Measurements from ENCODE around the gene MRPS12.
A peak's percentile ranks its signal among the peaks of the same experiment; 100 is the strongest.
"Not testable (repeated sequence)": the region's sequence is repeated elsewhere in the genome, so short reads cannot be mapped to it uniquely, and the experiment has no call there.

Gene MRPS12

DNA sequence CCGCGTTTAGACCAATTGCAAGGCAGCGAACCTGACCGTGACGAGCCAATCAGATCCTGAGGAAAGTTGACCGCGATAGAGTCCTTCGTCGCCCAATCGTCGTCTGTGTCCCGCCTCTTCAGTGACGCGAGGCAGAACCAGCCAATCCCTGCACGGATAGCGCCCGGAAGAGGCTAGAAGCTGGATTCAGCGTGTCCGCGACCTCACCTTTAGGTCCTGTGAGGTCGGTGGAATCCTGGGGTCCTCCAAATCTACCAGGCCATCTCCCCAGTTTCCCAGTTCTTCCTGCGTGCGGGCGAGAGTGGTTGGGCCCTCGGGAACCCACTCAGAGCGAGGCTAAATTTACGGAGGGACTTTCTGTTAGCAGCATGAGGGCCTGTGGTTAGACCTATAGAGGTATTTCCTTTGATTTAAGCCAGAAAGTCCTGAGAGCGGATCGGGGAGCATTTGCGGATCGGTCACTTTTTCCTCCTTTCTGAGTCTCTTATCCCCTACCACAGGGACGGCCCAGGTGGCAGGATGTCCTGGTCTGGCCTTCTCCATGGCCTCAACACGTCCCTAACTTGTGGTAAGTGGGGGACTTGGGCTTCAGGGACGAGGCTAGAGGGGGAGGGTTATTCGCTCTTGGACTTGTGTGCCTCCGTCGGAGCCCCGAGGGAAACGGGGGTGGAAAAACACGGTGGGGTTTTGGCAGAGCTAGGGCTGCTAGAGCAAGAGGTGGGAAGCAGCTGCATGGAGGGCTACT, at the start of gene MRPS12:
Gene MRPS12, plus strand, starts transcription at position 169 of the 745 bp plus-strand sequence. Its CDS starts 351 bp downstream, at position 520.
- DNase-seq, result peak; percentile 96

DNA sequence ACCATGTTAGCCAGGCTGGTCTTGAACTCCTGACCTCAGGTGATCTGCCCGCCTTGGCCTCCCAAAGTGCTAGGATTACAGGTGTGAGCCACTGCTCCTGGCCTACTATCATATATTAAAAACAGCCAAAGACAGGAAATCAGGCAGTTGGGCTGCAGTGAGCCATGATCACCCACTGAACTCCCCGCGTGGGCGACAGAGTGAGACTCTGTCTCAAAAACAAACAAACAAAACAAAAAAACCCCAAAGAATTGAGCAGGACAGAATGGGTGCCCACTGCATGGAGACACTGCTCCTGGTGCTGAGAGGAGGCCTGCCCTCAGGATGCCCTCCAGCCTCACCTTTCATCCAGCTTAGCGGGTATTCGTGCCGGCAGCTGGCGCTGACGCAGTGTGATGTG, 47.5 kb upstream of the MRPS12 start:
- DNase-seq, result no peak

DNA sequence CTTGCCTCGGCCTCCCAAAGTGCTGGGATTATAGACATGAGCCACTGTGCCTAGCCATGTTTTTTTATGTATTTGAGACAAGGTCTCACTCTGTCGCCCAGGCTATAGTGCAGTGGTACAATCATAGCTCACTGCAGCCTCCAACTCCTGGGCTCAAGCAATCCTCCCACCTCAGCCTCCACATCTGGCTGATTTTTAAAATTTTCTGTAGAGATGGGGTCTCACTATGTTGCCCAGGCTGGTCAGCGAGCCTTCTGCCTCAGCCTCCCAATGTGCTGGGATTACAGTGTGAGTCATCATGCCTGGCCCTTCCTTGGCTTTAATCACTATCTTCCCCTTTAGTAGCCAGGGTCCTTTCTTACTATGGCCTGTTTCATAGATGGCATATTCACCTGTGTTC, 46.1 kb upstream of the MRPS12 start:
- not testable (repeated sequence) for DNase-seq

DNA sequence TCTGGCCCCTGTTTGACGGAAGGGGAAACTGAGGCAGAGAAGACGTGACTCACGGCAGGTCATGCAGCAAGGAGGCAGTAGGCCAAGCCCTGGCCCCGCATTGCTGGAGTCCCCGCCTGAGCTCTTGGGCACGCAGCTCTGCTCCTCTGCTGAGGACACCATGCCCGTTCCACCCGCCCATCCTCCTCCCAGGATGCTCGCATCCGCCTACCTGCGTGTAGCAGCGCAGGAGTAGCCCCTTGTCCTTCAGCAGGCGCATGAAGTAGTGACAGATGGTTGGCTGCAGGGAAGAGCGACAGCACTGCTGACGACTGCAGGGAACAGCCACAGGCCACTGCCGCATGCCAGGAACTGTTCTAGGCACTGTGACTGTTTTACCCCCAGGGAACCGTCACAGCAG, 41.9 kb upstream of the MRPS12 start:
- DNase-seq, result no peak

DNA sequence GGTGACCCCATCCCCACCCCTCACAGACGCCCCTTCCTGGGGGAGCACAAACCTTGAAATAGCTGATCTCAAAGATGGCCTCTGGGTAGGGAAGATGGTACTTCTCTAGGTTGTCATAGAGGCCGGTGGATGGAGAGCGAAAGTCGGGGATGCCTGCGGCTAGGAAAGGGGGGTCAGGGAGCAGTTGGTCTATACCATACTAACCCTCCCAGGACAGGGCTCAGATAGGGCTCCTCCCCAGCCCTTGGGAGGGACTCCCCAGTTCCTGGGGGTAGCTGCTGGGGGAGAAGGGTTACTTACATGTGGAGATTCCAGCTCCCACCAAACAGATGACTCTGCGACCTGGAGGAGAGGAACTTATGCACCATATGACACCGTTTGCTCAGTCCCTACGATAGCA, 40.9 kb upstream of the MRPS12 start:
- no peak for DNase-seq

DNA sequence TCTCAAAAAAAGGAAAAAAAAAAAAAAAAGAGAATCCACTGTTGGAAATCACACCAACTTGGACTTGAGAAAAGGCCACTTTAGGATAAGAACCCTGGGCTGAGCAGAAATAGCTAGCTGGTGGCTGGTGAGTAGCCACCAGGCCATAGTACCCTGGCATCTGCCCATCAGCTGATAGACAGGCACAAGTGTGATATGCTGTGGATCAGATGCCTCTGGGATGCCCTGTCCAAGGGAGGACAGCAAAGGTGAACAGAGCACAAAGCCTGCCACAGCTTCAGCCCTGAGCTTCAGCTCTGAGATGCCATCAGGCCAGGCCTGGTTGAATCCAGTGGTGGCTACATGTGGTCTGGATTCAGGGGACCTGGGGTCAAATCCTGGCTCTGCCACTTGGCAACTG, 40.1 kb upstream of the MRPS12 start:
- DNase-seq, result no peak

DNA sequence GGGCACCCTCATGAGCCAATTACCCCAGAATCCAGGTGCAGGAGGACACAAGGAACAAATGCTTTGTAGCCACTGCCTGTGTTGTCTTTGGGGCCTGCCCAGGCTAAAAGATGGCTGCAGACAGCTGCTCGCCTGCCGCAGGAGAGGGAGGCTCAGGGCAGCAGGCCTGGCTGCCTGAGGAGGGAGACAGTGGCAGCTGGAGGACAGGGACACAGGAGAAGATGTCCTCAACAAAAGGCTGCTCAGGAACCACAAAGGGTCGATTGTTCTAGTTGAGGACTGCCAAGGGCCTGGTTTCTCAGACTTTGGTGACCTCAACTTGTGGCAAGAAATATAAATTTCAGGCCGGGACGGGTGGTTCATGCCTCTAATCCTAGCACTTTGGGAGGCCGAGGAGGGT, 39.0 kb upstream of the MRPS12 start:
- DNase-seq, result no peak

DNA sequence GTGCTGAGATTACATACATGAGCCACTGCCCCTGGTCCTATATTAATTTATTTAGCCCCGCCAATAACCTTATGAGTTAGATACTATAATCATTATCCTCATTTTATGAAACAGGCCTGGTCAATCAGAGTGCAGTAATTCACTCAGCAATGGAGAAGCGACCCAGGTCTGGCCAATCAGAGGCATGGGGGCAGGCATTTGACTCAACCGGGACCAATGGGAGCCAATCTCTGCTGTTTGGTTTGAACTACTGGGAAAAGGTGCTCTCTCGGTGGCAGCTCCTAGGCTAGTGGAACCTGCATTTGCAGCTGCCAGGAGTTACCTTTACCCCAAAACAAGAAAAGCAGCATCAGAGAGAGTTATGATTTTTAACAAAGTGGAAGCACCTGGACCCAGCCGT, 37.9 kb upstream of the MRPS12 start:
- DNase-seq, result no peak

DNA sequence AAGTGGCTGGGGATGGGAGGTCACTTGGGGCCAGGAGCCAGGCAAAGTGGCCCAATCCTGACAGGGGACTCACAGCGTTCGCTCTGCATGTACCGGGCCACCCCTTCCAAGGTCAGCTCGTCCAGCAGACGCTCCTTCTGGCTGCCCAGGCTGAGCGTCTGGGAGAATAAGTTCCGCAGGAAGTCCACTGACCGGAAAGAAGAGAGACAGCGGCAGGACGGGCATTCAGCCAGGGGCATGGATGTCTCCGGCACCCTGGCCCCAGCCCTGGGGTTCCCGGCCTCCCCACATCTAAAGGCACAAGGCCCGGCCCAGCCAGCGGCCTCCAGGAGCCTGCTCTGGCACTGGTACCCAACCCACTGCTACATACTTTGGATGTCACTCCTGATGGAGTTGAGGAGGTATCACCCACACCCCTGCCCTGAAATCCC, 37.4 kb upstream of the MRPS12 start:
- no peak for DNase-seq

DNA sequence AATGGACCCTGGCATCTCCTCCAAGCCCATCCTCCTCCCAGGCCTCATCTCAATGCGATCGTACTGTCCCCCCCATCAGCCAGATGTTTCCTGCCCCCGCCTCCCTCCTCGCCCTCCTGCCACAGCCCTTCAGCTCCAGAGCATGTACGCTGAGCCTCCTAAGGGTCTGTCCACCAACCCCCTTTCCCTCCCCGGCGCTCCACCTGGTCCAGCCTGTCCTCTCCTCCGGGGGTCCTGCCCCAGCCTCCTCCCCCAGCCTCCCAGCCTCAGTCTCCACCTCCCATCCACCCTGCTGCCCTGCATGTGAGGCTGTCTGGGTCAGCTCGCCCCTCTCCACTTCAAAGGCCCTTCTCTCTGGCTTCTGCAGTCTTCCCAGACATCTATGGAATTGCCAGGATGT, 35.8 kb upstream of the MRPS12 start:
- DNase-seq, result no peak

DNA sequence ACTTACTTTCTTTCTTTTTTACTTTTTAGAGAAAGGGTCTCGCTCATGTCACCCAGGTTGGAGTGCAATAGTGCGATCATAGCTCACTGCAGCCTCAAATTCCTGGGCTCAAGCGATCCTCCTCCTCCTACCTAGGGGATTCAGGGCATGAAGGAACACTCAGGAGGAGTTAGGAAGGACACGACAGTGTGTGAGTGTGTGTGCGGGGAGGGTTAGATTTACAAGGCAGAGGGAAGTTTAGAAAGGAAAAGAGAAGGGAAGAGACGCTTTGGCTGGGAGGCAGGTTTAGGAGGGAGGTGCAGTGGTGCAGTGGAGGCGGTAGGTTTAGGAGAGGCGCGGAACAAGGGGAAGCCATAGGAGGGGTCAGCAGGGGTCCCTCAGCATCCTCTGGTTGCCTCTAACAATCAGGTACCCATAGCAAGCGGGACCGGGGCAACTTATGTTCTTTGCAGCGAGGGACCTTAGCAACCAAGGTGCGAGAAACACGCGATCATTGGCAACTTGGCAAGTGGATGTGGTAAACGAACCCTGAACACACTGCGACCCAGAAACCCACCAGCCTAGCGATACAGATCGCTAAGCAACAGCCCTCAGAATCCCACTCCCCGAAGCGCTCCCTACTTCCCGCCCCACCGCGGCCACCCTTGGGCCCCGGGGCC, 31.8 kb upstream of the MRPS12 start:
- no peak for DNase-seq

DNA sequence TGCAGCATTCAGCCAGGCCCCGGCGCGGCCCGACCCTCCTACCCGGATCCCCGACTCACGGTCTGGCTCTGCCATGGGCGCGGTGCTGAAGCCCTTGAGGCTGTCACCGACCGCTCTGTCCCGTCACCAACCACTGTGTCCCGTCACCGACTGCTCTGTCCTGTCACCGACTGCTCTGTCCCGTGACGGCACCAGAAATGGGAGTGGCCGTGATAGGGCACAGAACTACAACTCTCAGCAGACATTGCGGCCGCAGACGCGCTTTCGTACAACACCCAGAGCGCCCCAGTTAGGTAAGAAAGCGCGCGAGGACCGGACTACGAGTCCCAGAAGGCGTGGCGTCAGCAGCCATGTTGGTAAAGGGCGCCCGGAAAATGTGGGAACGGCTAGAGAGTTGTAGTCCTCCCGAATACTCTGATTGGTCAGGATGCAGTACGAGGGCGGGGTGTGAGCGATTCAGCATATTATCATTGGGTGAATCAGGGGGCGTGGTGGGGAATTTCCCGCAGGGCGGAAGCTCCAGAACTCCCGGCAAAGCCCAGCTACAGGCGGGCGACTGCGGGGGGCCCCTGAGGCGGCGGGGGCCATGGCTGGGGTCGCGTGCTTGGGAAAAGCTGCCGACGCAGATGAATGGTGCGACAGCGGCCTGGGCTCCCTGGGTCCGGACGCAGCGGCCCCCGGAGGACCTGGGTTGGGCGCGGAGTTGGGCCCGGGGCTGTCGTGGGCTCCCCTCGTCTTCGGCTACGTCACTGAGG, 31.1 kb upstream of the MRPS12 start, which contains the start of the genes NFKBIB and SIRT2:
Gene NFKBIB, plus strand, starts transcription at position 523 of the 755 bp plus-strand sequence. Its CDS starts 64 bp downstream, at position 587.
Gene SIRT2, minus strand, starts transcription at position 172 of the 755 bp plus-strand sequence. Its CDS starts 97 bp downstream, at position 75.
- peak; percentile 98 for DNase-seq

DNA sequence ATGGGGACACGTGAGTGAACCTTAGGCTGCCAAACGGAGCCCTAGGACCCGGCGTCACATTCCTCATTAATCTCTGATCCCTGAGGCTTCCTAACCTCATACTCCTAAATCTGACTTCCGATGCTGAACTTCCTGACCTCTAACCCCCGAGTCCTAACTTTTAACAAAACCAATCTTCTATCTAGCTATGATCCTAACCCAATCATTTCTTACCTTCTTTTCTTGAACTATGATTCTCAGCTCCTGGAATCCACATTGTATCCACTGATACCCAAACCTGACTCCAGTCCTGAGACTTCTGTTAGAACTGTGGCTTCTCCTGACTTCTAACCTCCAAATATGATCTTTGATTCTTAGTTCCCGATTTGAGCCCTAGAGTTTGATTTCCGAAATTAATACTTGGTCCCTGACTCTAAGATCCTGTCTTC, 30.5 kb upstream of the MRPS12 start:
- no peak for DNase-seq

DNA sequence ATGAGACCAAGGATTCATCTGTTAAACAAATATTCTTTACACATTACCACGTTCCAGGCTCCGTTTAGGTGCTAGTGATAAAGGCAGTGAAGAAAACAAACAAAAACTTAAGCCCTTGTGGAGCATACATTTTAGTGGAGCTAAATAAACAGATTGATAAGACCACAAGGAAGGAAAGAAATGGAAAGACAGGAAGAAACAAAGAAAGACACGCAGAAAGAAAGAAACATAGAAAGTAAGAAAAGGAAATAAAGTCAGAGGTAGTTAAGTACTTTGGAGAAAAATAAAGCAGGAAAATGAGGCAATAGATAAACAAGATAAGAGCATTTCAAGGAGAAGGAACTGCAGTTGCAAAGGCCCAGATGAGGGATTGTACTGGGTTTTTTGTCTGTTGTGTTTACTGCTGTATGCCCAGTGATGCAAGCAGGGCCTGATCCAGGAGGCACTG, 30.0 kb upstream of the MRPS12 start:
- DNase-seq, result no peak

DNA sequence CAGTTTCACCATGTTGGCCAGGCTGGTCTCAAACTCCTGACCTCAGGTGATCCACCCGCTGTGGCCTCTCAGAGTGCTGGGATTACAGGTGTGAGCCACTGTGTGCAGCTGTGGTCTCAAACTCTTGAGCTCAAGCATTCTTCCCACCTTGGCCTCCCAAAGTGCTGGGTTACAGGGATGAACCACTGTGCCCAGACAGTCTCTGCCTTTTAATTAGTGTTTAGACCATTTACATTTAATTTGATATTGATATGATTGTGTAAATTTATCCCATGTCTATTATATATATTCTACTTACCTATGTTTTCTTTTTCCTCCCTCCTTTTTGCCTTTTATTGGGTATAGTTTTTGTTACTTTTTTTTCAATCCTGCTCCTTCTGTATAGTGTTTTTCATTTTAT, 29.1 kb upstream of the MRPS12 start:
- DNase-seq, result no peak

DNA sequence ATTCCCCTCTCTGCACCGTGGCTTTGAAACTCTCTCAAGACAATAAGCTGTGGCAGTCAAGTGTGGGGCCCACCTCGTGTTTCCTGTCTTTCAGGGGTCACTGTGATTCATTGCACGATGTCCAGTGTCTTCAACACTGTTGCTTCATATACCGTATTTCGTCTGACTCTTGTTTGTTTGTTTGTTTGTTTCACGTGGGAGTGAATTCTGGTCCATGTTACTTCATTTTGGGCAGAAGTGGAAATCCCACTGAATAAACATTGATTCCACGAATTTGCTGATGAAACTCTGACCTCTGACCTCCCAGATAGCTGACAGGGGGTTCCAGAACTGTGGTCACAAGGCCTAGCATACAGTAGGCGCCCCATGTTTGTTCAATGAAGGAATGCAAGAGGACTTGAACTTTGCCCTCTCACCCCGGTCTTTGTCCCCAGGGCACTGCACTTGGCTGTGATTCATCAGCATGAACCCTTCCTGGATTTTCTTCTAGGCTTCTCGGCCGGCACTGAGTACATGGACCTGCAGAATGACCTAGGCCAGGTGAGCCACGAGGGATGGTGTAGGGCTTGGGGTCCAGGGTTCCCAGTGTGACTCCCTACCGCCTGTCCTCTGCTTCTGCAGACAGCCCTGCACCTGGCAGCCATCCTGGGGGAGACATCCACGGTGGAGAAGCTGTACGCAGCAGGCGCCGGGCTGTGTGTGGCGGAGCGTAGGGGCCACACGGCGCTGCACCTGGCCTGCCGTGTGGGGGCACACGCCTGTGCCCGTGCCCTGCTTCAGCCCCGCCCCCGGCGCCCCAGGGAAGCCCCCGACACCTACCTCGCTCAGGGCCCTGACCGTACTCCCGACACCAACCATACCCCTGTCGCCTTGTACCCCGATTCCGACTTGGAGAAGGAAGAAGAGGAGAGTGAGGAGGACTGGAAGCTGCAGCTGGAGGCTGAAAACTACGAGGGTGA, 25.9 kb upstream of the MRPS12 start:
- DNase-seq, result no peak

DNA sequence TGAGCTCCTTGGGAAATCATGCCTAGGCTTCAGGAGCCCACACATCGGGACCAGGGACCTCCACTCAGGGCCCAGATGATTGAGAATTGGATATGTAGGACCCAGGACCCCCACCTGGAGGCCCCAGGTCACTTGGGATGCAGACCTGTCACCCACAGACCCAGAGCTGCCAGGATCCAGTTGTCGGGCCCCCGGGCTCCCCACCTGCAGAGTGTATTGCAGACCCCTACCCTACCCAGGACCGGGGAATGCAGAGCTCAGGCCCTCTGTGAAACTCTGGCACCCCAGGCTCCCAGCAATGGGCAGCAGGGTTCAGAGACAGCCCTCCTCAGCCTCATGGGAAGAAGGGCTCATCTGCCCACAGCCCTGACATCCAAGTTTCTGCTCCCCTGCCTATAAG, 25.1 kb upstream of the MRPS12 start:
- no peak for DNase-seq

DNA sequence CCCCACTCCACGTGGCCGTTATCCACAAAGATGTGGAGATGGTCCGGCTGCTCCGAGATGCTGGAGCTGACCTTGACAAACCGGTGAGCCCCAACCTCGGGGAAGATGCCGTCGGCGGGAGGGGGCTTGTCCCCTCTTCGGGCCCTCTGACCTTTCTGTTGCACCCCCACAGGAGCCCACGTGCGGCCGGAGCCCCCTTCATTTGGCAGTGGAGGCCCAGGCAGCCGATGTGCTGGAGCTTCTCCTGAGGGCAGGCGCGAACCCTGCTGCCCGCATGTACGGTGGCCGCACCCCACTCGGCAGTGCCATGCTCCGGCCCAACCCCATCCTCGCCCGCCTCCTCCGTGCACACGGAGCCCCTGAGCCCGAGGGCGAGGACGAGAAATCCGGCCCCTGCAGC, 23.5 kb upstream of the MRPS12 start:
- no peak for DNase-seq

DNA sequence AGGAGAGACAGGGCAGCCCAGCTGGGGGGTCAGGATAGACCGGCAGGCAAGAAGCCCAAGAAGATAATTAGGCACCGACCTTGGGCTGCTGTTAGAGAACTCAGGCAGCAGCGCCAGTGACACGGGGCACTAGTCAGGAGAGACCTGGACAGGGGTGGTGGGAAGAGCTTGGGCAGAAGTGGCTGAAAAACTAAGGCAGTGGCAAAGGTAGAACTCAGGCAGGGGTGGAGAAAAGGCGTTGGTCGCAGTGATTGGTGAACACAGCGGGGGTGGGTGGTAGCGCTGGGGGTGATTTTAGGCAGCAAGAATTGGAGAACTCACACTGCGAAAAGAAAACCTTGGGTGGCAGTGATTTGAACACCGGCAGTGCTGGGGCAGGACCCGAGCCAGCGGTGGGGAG, 23.1 kb upstream of the MRPS12 start:
- DNase-seq, result no peak

DNA sequence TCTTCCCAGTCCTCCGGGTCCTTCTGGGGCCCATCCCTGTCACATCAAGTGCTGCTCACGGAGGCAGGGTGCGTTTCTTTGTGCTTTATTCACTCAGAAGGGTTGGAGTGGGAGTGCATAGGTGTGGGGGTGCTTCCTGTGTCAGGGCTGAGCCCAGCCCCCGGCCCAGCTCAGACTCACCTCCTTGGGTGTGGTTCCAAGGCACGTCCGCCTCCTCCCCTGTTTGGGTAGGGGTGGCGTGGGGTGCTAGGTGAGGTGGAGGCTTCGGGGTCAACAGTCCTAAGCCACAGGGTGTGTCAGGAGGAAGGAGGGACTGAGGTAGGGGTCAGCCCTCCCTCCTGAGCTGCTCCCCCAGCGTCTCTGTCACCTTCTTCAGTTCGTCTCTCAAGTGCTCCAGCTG, 21.8 kb upstream of the MRPS12 start:
- no peak for DNase-seq

DNA sequence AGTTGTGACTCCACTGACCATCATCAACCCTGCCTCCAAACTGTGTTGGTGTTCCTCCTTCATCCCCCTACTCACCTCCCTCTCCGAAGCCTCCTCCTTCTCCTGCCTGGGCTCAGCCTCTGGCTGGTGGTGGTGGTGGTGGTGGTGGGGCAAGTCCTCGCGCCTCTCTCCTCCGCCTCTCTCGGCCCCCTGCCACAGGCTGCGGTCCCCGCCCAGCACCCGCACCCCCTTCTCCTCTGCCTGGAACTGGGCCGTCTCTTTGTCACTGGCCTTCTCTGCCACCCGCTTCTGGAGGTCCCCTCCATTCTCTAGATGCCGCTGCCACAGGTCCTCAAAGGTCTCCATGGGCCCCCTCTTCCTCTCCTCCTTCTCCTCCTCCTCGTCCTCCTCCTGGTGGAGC, 20.3 kb upstream of the MRPS12 start:
- no peak for DNase-seq

DNA sequence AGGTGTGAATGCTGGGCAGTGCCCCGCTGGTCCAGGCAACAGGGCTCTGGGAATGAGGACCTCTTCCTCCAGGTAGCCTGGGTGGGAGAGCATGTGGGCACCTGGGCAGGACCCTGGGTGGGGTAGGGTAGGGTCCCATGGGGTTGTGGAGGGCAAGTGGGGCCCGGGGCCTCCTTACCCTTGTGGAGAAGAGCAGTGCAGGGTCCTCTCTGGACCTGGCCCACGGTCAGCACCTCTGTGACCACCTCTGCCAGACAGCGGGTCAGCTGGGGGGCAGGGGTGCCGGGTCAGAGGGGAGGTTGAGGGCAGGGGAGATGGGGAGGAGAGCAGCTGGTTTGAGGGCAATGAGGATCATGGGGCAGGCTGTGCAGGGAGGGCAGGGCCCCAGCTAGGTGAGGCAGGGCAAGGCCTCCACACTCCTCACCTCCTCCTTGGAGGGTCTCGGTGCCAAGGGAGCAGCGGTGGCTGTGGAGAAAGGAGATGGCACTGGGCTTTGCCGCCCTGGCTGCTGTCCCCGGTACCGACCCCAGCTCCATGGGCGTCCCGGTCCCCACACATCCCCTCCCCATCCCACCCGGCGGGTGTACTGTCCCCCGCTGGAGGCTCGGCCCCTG, 19.2 kb upstream of the MRPS12 start:
- no peak for DNase-seq

All from activated CD4-positive, alpha-beta T cell treated with anti-CD3 and anti-CD28 coated beads for 1 hour (primary cell).